HepG2 (cell line): ENCODE data around the gene CHP1. TPM values are rescaled to one million over a fixed set of nuclear protein-coding genes. Genes with fewer than 3 reads are reported as not detected.

Source experiments
- CENPT ChIP-seq: sonication (generic); formaldehyde crosslinking; IDR thresholded peaks from 2 replicates; pipeline ENCODE4 v1.8.0; 2022; ENCODE audit warnings: low read depth, mild to moderate bottlenecking, moderate library complexity, missing genetic modification reagents
- CHCHD3 ChIP-seq: sonication (generic); formaldehyde crosslinking; IDR thresholded peaks from 2 replicates; pipeline ENCODE4 v1.8.0; 2022; ENCODE audit warnings: mild to moderate bottlenecking, missing genetic modification reagents, moderate library complexity
- NFATC3 ChIP-seq: sonication (generic); formaldehyde crosslinking; IDR thresholded peaks from 2 replicates; pipeline ENCODE4 v1.5.1; 2020; ENCODE audit warnings: mild to moderate bottlenecking, missing genetic modification reagents
- RXRA ChIP-seq: sonication (generic); formaldehyde crosslinking; IDR thresholded peaks from 2 replicates; pipeline ENCODE4 v1.5.1; 2020; ENCODE audit warnings: missing genetic modification reagents
- TFE3 ChIP-seq: IDR thresholded peaks from 2 replicates; pipeline ENCODE4 v1.6.1; 2016
- ZBTB38 ChIP-seq: sonication (generic); formaldehyde crosslinking; IDR thresholded peaks from 2 replicates; pipeline ENCODE4 v1.5.1; 2020; ENCODE audit warnings: mild to moderate bottlenecking, missing genetic modification reagents
- ZNF260 ChIP-seq: sonication (generic); formaldehyde crosslinking; IDR thresholded peaks from 2 replicates; pipeline ENCODE4 v1.4.0; 2020; ENCODE audit warnings: missing genetic modification reagents, low read depth, mild to moderate bottlenecking, borderline replicate concordance
- ZNF367 ChIP-seq: sonication (generic); formaldehyde crosslinking; IDR thresholded peaks from 2 replicates; pipeline ENCODE4 v1.4.0; 2020; ENCODE audit warnings: missing genetic modification reagents, borderline replicate concordance
- polyA plus RNA-seq, 8 experiments: library from polyadenylated mRNA; depleted of rRNA in 3 of 8; stranded (reverse) in 7 of 8; unstranded in 1 of 8; fragments of >200 nt; fragmentation: Illumina TruSeq in 4 of 8; extraction: Trizol in 4 of 8; gene quantifications; 2 replicates each; pipeline versions ENCODE4 v1.2.1 to v1.2.3, GENCODE V29; 2011 to 2016; ENCODE audit warnings: low read depth in 4 of 8, missing spikeins in 1 of 8, mixed read lengths in 1 of 8; ENCODE audit not compliant: insufficient read depth in 1 of 8
- total RNA-seq, 5 experiments: library from RNA; depleted of rRNA; stranded (reverse); fragments of >200 nt; fragmentation: Illumina TruSeq; extraction: Trizol; gene quantifications; 2 replicates each; pipeline ENCODE4 v1.2.3, GENCODE V29; 2016; ENCODE audit warnings: low read depth in 1 of 5
- TF ChIP-seq, protein P1 (sequence below): sonication (generic); formaldehyde crosslinking; IDR thresholded peaks from 2 replicates; pipeline ENCODE4 v1.5.0; 2020; ENCODE audit warnings: mild to moderate bottlenecking, missing genetic modification reagents
- TF ChIP-seq, protein P2 (sequence below): sonication (generic); formaldehyde crosslinking; IDR thresholded peaks from 2 replicates; pipeline ENCODE4 v1.5.0; 2020; ENCODE audit warnings: mild to moderate bottlenecking, missing genetic modification reagents
- TF ChIP-seq, protein P3 (sequence below): IDR thresholded peaks from 2 replicates; pipeline ENCODE4 v1.6.1; 2016; ENCODE audit warnings: low read depth
- TF ChIP-seq, protein P4 (sequence below): IDR thresholded peaks from 2 replicates; pipeline ENCODE4 v1.6.1; 2012; ENCODE audit warnings: inconsistent platforms

CHP1 gene
- total and polyA plus RNA-seq, 2 of the 13 experiments (the other 11 are each of a cell fraction or from before 2014, with no cell fraction given) = 49.6 to 76.4 TPM

DNA sequence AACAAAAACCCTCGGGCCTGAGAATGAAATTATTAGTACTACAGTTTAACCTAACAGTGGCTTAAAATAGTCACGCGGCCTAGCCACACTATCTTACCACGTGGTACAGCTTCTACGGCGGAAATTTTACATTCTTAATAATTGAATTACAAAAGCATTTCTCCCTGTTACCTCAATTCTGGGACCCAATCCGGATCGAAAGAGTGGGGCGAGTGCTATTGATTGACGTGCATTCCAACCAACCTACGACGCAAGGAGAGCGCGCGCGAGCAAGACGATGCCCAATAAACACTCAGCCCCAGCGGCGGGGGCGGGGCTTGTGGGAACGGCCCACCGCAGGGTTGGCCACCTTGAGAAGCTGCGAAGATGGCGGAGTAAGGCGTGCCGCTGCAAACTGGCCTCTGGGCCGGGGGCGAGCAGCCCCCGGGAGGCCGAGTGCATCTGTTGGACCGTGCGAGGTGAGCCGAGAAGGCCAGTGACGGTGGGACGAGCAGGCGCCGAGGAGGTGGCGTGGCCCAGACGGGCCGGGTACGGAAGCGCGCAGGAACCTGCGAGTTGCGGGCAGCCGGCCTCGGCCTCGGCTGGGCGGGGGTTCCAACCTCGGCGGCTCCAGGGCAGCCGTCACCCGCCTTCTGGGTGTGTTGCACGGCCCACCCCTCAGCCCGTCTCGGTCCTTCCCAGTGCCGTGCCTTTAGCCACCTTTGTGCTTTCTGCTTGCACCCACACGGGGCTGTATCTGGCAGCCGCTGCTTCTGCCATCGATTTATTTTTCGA lies 52.8 kb downstream of the CHP1 start (continued):
- TF ChIP-seq, protein P1, sequence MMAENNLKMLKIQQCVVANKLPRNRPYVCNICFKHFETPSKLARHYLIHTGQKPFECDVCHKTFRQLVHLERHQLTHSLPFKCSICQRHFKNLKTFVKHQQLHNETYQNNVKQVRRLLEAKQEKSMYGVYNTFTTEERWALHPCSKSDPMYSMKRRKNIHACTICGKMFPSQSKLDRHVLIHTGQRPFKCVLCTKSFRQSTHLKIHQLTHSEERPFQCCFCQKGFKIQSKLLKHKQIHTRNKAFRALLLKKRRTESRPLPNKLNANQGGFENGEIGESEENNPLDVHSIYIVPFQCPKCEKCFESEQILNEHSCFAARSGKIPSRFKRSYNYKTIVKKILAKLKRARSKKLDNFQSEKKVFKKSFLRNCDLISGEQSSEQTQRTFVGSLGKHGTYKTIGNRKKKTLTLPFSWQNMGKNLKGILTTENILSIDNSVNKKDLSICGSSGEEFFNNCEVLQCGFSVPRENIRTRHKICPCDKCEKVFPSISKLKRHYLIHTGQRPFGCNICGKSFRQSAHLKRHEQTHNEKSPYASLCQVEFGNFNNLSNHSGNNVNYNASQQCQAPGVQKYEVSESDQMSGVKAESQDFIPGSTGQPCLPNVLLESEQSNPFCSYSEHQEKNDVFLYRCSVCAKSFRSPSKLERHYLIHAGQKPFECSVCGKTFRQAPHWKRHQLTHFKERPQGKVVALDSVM = no peak
- peak; percentile 13; the same call in 1 of the 2 replicates for TF ChIP-seq ZNF367 (CRISPR knock-in tag)
- peak; percentile 30; the same call in 1 of the 2 replicates for TF ChIP-seq TFE3 (CRISPR knock-in tag)
- no peak for TF ChIP-seq ZNF260 (CRISPR knock-in tag)
- TF ChIP-seq, protein P2, sequence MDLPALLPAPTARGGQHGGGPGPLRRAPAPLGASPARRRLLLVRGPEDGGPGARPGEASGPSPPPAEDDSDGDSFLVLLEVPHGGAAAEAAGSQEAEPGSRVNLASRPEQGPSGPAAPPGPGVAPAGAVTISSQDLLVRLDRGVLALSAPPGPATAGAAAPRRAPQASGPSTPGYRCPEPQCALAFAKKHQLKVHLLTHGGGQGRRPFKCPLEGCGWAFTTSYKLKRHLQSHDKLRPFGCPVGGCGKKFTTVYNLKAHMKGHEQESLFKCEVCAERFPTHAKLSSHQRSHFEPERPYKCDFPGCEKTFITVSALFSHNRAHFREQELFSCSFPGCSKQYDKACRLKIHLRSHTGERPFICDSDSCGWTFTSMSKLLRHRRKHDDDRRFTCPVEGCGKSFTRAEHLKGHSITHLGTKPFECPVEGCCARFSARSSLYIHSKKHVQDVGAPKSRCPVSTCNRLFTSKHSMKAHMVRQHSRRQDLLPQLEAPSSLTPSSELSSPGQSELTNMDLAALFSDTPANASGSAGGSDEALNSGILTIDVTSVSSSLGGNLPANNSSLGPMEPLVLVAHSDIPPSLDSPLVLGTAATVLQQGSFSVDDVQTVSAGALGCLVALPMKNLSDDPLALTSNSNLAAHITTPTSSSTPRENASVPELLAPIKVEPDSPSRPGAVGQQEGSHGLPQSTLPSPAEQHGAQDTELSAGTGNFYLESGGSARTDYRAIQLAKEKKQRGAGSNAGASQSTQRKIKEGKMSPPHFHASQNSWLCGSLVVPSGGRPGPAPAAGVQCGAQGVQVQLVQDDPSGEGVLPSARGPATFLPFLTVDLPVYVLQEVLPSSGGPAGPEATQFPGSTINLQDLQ (CRISPR knock-in tag) = no peak
- TF ChIP-seq NFATC3 (CRISPR knock-in tag) = no peak
- 0 out of 2 replicates have a peak, but pooled peaks have one; percentile 17 for TF ChIP-seq ZBTB38 (CRISPR knock-in tag)
- 0 out of 2 replicates have a peak, but pooled peaks have one; percentile 64 for TF ChIP-seq RXRA (CRISPR knock-in tag)
- TF ChIP-seq, protein P3, sequence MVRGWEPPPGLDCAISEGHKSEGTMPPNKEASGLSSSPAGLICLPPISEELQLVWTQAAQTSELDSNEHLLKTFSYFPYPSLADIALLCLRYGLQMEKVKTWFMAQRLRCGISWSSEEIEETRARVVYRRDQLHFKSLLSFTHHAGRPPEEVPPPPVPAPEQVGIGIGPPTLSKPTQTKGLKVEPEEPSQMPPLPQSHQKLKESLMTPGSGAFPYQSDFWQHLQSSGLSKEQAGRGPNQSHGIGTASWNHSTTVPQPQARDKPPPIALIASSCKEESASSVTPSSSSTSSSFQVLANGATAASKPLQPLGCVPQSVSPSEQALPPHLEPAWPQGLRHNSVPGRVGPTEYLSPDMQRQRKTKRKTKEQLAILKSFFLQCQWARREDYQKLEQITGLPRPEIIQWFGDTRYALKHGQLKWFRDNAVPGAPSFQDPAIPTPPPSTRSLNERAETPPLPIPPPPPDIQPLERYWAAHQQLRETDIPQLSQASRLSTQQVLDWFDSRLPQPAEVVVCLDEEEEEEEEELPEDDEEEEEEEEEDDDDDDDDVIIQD = 0 out of 2 replicates have a peak, but pooled peaks have one; percentile 23
- no peak for TF ChIP-seq CENPT (CRISPR knock-in tag)
- TF ChIP-seq, protein P4, sequence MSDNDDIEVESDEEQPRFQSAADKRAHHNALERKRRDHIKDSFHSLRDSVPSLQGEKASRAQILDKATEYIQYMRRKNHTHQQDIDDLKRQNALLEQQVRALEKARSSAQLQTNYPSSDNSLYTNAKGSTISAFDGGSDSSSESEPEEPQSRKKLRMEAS = peak; percentile 26
- no peak for TF ChIP-seq CHCHD3
